Lung (tissue), 16 donors: ENCODE results near the gene OR4C6. TPM values are rescaled to one million over a fixed set of nuclear protein-coding genes. Genes with fewer than 3 reads are reported as not detected.

Experiments used
- ATAC-seq: fragments of 200-7000 bp; cut with Tn5 transposase; one replicate; pipeline ENCODE4 v1.9.1; 2020; ENCODE audit warnings: moderate number of reproducible peaks; ENCODE audit not compliant: insufficient read depth, low FRiP score
- DNase-seq, 3 donors: peaks; one replicate each; pipeline ENCODE4 v3.0.0-alpha.2; 2013 to 2017
- H3K27ac ChIP-seq, 2 donors: one replicate each; pipeline ENCODE4 v1.5.1; 2013; ENCODE audit warnings: mild to moderate bottlenecking in 2 of 2, moderate library complexity in 2 of 2, control low read depth in 1 of 2, inconsistent platforms in 1 of 2, low read depth in 1 of 2, low read length in 1 of 2
- H3K27me3 ChIP-seq, 3 donors: one replicate each; pipeline ENCODE4 v1.5.1; 2013; ENCODE audit warnings: low read length in 2 of 3; ENCODE audit not compliant: control insufficient read depth in 3 of 3, insufficient read depth in 3 of 3
- H3K36me3 ChIP-seq, 4 donors: one replicate each; pipeline ENCODE4 v1.5.1; 2013; ENCODE audit warnings: low read length in 4 of 4, mild to moderate bottlenecking in 1 of 4, moderate library complexity in 1 of 4; ENCODE audit not compliant: control insufficient read depth in 4 of 4, insufficient read depth in 4 of 4
- H3K4me1 ChIP-seq, 5 donors: one replicate each; pipeline ENCODE4 v1.5.1; 2013; ENCODE audit warnings: low read length in 5 of 5, mild to moderate bottlenecking in 2 of 5, moderate library complexity in 1 of 5; ENCODE audit not compliant: control insufficient read depth in 5 of 5, insufficient read depth in 5 of 5
- H3K4me3 ChIP-seq: one replicate; pipeline ENCODE4 v1.5.1; 2013; ENCODE audit warnings: mild to moderate bottlenecking, control low read depth, moderate library complexity
- H3K9ac ChIP-seq, 2 donors: one replicate each; pipeline ENCODE4 v1.5.1; 2013; ENCODE audit warnings: low read length in 2 of 2, control low read depth in 1 of 2; ENCODE audit not compliant: insufficient read depth in 1 of 2
- H3K9me3 ChIP-seq, 4 donors: one replicate each; pipeline ENCODE4 v1.5.1; 2013; ENCODE audit warnings: low read length in 3 of 4, mild to moderate bottlenecking in 1 of 4, moderate library complexity in 1 of 4; ENCODE audit not compliant: control insufficient read depth in 4 of 4, insufficient read depth in 3 of 4
- WGBS, 2 donors: extraction: QIAGEN DNeasy Blood & Tissue Kit; methylation state at CpG; one replicate each; pipeline ENCODE4 v1.1.7; 2013; 5-methylcytosine and 5-hydroxymethylcytosine counted together
- long read RNA-seq, 5 donors: transcript quantifications; one replicate each; lab custom pipeline, GENCODE V29; 2026
- polyA plus RNA-seq, 2 donors: library from polyadenylated mRNA; stranded (reverse); fragments of 200-250 nt; gene quantifications; one replicate each; pipeline ENCODE4 v1.2.1, GENCODE V29; 2013
- total RNA-seq, 2 donors: library from RNA; depleted of rRNA in 1 of 2; stranded (reverse); fragments of >200 nt in 1 of 2; gene quantifications; one replicate each; pipeline ENCODE4 v1.2.1, GENCODE V29; 2014 to 2021
- TF ChIP-seq, protein P1 (sequence below): IDR thresholded peaks from 2 replicates; pipeline ENCODE4 v1.5.1; 2012; ENCODE audit warnings: mild to moderate bottlenecking; ENCODE audit errors: control extremely low read depth, extremely low read depth
- donor health status: control.
- donor health status: control.
- donor health status: Bipolar disorder and iron deficiency.
- donor health status: healthy.
- donor health status: DM: yes; HTN: yes; CAD: no.

OR4C6 gene
- total RNA-seq (not detected), polyA plus RNA-seq (not detected)
- long read RNA-seq, donor 1: 0 reads
- long read RNA-seq, donor 2: 0 reads
- long read RNA-seq, donor 3: 0 reads
- long read RNA-seq, donor 4: 0 reads
- long read RNA-seq, donor 5: 0 reads

DNA sequence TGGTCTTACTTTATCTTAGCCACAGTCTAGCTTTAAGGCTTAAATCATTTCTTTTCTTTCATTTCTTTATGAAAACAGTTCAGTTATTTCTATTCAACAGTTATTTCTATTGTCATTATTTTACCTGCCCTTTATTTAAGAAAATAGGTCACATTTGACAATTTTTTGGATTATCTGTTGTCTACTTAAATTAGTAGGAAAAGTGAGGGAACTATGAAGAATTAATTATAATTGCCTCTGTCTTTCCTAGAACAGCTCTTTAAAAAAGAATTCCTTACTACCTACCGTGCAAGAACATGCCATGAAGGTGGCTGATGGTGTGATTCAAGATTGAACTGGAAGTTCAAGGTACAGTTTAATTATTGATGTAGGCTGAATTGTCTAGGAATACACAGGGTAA is at the start of gene OR4C6:
Gene OR4C6, plus strand, starts transcription at position 301 of the 400 bp plus-strand sequence. CDS start 2,966 bp downstream, outside the sequence.
- Histone ChIP-seq H3K4me1 (no peaks in the 10 kb centered on the region), H3K36me3 (no peaks in the 10 kb centered on the region), H3K27ac (no peak within 1 kb of the TSS), H3K4me3 (no peak within 1 kb of the TSS), H3K9ac (no peak within 1 kb of the TSS), H3K27me3 (no peaks in the 10 kb centered on the region), H3K9me3 (peaks cover 0 to 30% (median 3%) of the 10 kb centered on the region in 4 donors)
- DNase-seq: no peak
- 74 to 78% methylated on average over 1 of the region's 1 CpG for WGBS, 2 donors
- TF ChIP-seq, protein P1, sequence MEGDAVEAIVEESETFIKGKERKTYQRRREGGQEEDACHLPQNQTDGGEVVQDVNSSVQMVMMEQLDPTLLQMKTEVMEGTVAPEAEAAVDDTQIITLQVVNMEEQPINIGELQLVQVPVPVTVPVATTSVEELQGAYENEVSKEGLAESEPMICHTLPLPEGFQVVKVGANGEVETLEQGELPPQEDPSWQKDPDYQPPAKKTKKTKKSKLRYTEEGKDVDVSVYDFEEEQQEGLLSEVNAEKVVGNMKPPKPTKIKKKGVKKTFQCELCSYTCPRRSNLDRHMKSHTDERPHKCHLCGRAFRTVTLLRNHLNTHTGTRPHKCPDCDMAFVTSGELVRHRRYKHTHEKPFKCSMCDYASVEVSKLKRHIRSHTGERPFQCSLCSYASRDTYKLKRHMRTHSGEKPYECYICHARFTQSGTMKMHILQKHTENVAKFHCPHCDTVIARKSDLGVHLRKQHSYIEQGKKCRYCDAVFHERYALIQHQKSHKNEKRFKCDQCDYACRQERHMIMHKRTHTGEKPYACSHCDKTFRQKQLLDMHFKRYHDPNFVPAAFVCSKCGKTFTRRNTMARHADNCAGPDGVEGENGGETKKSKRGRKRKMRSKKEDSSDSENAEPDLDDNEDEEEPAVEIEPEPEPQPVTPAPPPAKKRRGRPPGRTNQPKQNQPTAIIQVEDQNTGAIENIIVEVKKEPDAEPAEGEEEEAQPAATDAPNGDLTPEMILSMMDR: no peak
- no peak for ATAC-seq

- Histone ChIP-seq H3K27me3 (no peaks in the 10 kb centered on the region), H3K27ac (no peak overlapping the region), H3K4me3 (no peak overlapping the region), H3K9me3 (peaks cover 0 to 11% (median 2%) of the 10 kb centered on the region in 4 donors), H3K4me1 (no peaks in the 10 kb centered on the region), H3K36me3 (no peaks in the 10 kb centered on the region), H3K9ac (no peak overlapping the region)
- no peak for DNase-seq
- WGBS, 2 donors: 66 to 80% methylated on average over 1 of the region's 1 CpG
- no peak for ATAC-seq
- TF ChIP-seq, protein P1: no peak
These were observed 37.5 kb upstream of the OR4C6 start for GRCh38 chr11:55624531-55624930.

DNA sequence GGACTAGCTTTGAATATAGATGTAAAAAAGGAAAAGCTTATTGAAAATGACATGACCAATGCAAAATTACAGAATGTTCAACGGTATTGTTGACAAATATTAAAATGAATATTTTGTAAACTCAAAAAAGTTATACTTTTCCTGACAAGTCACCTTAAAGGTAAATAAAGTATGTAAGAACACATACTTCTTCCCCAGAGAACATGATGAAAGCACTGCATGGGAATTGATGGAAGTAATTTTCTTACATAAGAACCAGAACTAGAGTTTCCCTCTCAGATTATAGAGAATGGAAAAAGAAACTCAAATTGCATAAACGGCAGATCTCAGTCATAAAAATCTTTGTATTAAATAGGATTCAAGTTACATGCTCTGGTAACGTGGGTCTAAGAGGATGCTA is 27.2 kb upstream of the OR4C6 start, which contains the start of gene OR4P4:
Gene OR4P4, plus strand, starts transcription at position 301 of the 400 bp plus-strand sequence.
- WGBS, 2 donors: 49 to 53% methylated on average over 3 of the region's 3 CpGs

More for the DNA sequence above, 27.2 kb upstream of the OR4C6 start, which contains the start of gene OR4P4:
- Histone ChIP-seq H3K4me1 (no peaks in the 10 kb centered on the region), H3K9me3 (peaks cover 0 to 3% (median 0%) of the 10 kb centered on the region in 4 donors), H3K27me3 (no peaks in the 10 kb centered on the region), H3K27ac (no peak within 1 kb of the TSS), H3K36me3 (no peaks in the 10 kb centered on the region), H3K4me3 (no peak within 1 kb of the TSS), H3K9ac (no peak within 1 kb of the TSS)
- ATAC-seq (no peak), DNase-seq (no peak)
- TF ChIP-seq, protein P1: no peak
